IPS-18c (cell line): Measurements from ENCODE around the gene KCNK3.

Source experiments
- H3K4me3 ChIP-seq: 2 replicates; pipeline ENCODE4 v1.7.0; 2013; ENCODE audit warnings: low read depth, mild to moderate bottlenecking, low read length, moderate library complexity; ENCODE audit not compliant: insufficient read depth
- H3K9me3 ChIP-seq: one replicate; pipeline ENCODE4 v1.6.1; 2013; ENCODE audit warnings: mild to moderate bottlenecking, low read length, moderate library complexity; ENCODE audit not compliant: control insufficient read depth, insufficient read depth

The KCNK3 gene

DNA sequence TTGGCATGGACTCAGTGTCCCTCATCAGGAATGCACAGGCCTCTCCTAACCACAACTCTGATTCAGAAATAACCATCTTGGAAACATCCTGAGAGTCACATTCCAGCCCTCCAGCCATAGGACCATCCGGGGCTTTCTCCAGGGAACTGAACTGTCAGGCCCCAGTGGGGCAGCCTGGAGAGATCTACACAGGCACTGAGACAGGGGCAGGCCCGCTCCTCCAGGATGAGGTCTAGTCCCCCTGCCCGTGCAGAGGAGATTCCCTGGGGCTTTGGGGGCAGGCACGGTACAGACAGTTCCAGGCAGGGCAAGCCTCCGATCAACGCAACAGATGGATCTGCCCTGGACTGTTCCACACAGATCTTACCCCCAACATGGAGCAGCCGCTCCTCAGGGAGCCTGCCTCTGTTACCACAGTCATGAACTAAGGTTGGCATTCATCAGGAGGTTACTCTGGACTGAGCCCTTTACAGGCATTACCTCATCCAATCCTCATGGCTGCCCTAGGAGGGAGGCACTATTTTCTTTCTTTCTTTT lies 12.0 kb downstream of the KCNK3 start:
- no peaks in the 10 kb centered on the region for H3K9me3 ChIP-seq
- no peak overlapping the region for H3K4me3 ChIP-seq

DNA sequence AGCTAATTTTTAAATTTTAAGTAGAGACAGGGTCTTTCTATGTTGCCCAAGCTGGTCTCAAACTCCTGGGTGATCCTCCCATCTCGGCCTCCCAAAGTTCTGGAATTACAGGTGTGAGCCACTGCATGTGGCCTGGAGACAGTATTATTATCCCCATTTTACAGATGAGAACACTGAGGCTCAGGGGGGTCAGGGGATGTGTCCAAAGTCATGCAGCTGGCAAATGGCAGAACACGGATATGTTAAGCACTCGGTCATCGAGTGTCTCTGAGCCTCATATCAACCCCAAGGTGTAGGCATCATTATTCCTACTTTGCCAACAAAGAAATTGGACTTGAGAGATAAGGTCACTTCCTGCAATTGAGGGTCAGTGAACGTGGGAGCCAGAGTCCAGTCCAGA lies 12.6 kb downstream of the KCNK3 start:
- Histone ChIP-seq H3K4me3 (no peak overlapping the region), H3K9me3 (no peaks in the 10 kb centered on the region)

DNA sequence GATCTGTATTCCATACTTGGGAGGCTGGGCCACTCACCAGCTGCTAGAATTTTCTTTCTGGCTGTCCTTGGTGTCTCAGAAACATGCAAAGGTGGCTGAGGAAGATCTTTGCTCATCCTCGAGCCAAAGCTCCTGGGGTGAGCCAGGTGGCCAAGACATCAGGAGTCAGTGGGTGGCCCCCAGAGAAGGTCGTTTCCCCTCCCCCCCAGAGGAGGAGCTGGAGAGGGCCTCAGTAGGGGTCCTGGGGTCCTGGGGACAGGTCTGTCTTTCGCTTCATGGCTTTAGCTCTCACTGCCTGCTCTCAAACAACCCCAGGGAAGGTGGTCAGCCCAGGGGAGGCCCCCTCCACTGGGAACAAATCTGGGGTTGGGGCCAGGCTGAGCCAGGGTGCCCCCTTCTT lies 13.6 kb downstream of the KCNK3 start:
- H3K9me3 ChIP-seq = no peaks in the 10 kb centered on the region
- H3K4me3 ChIP-seq = no peak overlapping the region

DNA sequence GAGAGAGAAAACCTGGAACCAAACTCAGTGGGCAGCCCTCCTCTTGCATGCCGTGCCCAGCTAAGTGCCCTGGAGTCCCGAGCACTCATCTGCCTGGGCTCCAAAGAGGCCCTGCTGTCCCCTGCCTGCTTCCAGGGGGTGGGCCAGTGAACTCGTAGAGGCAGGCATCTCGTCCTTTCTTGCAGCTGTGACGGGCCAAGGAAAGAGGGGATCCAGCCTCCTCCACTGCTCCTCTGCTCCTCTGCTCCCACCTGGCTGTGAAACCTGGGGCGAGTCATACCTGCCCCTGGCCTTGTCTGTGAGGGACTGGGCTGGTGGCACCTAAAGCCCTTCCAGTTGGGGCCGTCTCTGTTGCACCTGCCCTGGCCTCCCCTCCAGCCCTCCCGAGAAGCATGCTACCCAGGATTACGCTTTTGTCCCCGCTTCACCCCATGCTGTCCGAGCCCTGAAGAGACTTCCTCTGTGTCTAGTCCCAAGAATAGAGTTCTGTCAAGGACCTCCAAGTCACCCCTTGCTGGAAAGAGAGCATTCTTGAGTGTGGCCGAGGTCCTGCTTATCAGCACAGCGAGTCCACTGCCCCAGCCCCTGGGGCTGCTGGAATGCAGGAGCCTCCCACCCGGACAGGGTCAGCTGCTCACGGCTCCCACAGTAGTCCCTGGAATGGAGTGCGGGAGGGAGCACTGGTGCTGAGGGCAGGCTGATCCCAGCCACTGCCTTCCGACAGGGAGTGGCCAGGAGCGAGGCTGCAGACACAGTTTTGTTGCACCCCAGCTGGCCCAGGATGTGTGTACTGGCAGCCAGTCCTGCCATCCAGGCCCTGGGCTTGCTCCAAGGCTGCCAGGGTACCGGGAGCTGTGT lies 14.3 kb downstream of the KCNK3 start:
- no peak overlapping the region for H3K4me3 ChIP-seq
- no peaks in the 10 kb centered on the region for H3K9me3 ChIP-seq

DNA sequence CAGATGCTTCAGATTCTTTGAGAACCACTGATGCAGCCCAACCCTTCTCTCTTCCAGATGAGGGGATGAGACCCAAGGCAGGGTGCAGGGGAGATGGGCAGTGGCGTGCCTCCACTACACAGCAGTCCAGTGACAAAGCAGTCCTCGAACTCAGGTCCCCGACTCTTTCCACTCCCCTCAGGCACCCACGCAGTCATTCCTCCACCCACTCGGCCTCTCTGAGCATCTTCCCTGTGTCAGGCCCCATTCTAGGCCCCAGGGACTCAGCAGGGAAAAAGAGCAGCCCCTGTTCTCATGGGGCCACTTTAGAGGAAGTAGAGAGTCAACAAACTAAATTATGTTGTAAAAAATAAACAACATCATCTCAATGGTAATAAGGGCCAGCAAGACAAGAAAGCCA lies 15.2 kb downstream of the KCNK3 start:
- H3K9me3 ChIP-seq = no peaks in the 10 kb centered on the region
- no peak overlapping the region for H3K4me3 ChIP-seq

DNA sequence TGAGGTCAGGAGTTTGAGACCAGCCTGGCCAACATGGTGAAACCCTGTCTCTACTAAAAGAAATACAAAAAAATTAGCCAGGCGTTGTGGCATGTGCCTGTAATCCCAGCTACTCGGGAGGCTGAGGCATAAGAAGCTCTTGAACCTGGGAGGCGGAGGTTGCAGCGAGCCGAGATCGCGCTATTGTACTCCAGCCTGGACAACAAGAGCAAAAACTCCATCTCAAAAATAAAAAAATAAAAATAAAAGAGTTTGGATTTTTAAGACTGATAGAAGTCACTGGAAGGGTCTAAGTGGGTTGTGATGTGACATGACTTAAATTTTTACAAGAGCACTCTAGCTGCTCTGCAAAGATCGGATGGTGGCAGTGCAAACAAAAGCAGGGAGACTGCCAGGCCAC lies 15.9 kb downstream of the KCNK3 start:
- H3K4me3 ChIP-seq = no peak overlapping the region
- no peaks in the 10 kb centered on the region for H3K9me3 ChIP-seq

DNA sequence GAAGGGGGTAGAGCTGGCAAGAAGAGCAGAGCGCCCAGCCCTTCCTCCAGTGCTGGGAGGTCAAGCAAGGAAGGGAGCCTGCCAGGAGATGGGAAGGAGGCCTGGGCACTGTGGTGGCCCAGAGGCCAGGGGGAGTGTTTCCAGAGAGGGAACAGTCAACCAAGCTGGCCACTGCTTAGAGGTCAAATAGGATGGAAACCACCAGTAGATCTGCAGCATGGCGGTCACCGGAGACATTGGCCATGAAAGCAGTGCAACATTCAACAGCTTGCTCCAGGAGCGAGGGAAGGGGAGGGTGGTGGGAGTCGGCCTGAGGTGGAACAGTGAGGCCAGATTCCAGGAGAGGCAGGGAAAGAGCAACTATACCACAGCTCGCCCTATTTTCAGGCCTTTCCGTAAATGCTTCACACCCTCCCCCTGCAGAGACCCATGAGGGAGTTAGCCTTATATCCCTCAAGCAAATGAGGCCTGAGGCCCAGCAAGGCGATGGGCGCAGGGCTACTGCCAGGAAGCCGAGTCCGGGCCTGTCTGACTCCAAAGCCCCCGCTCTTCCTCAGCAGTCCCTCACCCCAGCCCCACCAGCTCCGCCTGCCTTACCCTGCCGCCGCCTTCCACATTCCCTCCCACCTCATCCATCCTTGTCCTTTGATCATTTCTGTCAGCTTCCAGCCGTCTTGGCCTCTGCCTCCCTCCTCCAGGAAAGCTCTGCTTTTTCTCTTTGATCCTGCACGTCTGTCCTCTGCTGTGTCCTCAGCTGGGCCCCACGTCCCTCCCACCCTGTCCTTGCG lies 17.0 kb downstream of the KCNK3 start:
- H3K4me3 ChIP-seq = no peak overlapping the region
- H3K9me3 ChIP-seq = no peaks in the 10 kb centered on the region

DNA sequence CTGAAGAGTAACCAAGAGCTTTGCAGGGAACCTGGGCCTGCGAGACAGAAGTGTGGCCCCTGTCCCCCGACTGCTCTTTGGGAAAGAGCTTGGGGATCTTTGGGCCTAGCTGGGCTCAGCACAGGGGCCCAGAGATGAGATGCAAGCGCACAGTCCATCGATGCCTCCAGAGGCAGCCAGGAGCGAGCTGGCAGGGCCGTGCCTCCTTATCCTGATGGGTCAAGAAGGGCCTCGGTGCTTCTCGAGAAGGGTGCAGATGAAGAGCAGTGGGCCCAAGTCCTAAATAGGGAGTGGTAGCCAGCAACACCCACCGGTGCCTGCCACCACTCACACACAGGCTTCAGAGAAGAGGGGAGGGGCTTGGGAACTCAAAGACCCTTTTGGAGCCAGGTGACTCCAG lies 17.6 kb downstream of the KCNK3 start:
- Histone ChIP-seq H3K4me3 (no peak overlapping the region), H3K9me3 (no peaks in the 10 kb centered on the region)

DNA sequence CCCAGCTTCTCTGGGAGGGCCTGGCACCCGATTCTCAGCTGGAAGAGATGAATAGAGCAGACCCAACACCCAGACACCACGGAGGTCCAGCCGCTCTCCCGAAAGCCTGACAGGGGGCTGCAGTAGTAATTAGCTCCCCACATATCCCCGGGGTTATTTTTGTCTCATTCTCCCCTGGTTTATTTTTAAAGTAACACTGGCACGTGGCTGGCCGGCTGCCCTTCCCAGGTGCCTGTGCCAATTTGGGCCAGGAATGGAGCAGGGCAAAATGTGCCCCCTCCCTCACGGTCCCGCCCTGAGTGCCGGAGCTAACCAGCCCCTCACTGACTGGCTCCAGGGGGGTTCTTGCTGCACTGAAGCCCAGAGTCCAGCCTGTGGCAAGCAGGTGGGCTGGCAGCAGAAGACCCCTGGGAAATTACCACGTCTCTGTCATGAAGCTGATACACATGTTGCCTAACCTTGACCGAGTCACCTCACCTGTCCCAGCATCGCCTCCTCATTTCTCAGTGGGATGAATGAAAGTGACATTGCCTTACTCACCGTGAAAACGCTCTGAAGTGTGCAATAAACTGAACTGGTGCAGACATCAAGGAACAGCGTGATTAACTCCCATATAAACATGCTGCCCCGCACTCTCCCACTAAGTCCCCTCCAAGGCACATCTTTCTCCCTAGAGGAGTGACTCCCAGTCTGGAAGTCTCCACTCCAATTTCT lies 18.4 kb downstream of the KCNK3 start:
- H3K9me3 ChIP-seq = no peaks in the 10 kb centered on the region
- no peak overlapping the region for H3K4me3 ChIP-seq

DNA sequence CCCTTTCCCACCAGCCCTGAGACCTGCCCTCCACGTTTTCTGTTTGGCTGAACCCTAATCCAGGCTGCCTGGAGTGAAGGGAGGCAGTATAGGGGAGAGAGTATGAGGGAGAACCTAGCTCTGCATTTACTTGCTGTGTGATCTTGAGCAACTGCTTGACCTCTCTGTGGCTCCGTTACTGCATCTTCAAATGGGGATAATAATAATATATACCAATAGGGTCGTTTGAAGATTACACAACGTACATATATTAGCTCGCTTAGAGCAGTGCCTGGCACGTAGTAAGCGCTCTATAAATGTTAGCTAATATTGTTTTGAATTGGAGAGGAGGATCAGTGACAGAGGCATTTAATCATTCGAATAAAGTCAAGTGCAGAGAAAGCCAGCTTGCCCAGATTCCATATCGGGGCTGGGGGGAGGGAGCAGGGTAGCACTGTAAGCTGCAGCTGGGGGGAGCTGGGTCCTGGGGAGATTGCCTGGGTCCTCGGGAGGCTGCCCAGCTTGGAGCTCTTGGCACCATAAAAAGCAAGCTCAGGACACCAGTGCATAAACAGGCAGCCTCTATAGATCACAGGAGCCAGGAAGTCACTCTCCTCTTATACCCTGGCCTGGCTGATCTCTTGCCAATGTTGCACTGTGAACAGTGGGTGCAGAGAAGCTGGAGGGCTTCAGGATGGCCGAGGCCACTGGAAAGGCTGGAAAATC lies 19.1 kb downstream of the KCNK3 start:
- Histone ChIP-seq H3K9me3 (no peaks in the 10 kb centered on the region), H3K4me3 (no peak overlapping the region)

DNA sequence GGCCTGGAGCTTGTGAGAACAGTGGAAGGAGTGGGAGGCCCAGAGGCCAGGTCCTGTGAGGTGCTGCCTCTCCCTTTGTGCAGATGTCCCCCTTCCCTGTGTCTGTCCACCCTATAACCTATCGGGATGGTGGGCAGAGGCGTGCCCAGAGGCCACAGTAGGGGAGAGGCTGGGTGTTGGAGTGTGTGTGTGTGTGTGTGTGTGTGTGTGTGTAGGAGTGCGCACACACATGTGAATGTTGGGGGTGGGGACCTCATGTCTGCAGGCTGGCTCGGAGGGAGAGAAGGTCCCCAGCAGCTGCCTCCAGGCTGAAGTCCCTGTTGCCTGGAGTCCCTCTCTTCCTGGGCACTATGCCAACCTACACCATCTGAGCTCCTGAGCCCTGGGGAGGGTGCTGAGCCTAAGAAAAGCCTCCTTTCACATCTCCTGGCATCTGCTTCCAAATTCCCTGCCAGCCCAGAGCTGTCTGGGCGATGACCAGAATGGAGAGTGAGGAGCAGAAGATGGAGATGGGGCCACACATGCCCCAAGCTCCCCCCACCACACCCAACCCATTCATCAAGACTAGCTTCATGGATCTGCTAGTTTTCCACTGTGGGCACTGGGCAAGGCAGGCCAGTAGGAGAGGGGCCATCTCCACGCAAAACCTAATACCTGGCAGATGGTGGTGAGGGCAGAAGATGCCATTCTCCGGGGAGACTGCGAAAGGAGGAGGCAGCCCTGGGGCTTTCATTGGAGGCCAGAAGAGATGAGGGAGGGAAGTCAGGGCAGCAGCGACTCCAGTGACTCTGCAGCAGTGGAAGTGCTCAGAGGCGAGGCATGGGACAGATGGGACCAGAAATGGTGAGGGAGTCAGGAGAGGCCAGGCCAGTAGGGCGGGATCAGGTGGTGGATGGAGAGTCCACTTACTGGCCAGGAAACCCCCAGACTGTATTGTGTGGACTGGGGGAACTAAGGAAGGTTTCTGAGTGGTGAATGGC lies 20.3 kb downstream of the KCNK3 start:
- Histone ChIP-seq H3K4me3 (no peak overlapping the region), H3K9me3 (no peaks in the 10 kb centered on the region)

DNA sequence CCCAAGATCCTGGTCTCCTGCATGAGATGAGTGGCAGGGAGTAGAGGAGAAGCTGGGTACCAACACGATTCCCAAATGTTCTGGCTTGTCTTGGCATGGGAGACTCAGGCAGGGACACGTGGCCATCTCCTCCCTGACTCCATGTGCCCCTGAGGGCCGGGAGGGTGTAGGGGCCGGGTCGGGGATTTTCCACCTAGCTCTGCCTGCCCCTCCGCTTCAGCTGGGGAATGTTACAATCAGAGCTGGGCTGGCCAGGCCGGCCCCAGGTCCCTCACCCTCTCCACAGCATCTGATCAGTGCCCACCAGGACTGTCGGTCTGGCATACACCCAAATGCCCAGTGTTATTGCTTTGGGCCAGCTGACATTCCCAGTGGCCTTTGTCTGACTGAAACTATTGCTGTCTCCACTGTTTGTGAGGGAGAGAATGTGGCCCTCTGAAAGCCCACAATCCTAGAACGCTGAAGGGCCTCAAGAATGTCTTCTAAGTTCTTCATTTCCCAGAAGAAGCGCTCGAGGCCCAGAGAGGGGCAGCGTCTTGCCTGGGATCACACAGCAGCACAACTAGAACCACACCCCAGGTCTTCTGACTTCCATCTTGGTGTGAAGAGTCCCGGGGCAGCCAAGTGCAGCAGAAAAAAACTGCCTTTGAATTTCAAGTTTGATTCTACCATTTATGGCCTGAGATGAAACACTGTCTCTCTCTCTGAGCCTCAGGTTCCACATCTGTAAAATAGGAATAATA lies 23.2 kb downstream of the KCNK3 start:
- Histone ChIP-seq H3K4me3 (no peak overlapping the region), H3K9me3 (no peaks in the 10 kb centered on the region)

DNA sequence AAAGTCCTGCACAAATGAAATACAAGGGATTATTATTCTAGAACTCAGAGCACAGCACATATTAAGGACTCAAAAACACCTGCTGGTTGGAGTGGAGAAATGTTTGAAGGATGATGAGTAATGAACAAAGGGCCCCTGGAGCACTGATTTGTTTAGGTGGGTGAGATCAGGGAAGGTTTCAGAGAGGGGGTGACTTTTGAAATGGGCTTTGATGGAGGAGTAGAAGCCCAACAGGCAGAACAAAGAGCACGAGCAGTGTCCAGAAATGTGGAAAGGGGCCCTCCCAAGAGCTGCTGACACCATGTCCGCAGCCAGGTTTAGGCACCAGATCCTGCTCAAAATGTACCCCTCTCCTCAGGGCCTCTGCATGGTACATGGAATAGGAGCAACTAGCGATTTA lies 23.8 kb downstream of the KCNK3 start:
- Histone ChIP-seq H3K9me3 (no peaks in the 10 kb centered on the region), H3K4me3 (no peak overlapping the region)

DNA sequence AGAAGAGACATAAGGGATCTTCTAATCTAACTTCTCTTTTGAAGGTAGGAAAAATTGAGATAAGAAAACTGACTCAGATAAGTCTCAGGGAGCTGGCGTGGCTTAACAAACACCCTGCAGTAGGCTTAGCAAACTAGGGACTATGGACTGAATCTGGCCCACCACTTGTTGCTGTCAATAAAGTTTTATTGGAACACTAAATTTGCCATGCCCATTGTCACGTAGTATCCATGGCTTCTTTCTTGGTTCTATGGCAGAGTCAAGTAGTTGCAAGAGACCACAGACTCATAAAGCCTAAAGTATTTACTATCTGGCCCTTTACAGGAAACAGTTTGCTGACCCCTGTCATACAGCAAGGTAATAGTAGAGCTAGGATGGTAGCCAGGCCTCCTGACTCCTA lies 24.2 kb downstream of the KCNK3 start:
- Histone ChIP-seq H3K9me3 (no peaks in the 10 kb centered on the region), H3K4me3 (no peak overlapping the region)

DNA sequence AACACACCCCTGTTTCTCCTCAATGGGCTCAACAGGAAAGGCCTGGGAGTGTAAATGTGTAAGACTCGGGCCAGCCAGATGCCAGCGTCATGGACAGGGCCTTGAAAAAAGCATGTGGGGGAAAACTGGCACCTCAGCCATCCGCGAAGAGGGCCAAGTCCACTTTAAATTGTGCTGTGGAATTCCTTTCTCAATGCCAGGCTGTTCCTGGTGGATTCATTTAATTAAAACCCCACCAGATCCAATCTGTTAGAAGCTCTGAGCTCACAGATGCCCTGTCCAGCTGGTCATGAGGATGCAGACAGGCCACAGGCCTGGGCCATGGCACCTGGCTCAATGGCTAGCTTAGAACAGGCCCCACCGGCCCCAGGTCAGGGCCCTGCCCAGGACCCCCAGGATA lies 24.8 kb downstream of the KCNK3 start:
- Histone ChIP-seq H3K4me3 (no peak overlapping the region), H3K9me3 (no peaks in the 10 kb centered on the region)
